DND-41 (cell line): ENCODE data around the gene ZBTB49.

Experiments
- EZH2 ChIP-seq: IDR thresholded peaks from 3 replicates; pipeline ENCODE4 v1.6.1; 2012; ENCODE audit warnings: borderline replicate concordance, low read depth, mild to moderate bottlenecking, moderate library complexity, low read length, inconsistent platforms; ENCODE audit not compliant: severe bottlenecking
- TF ChIP-seq, protein P1 (sequence below): IDR thresholded peaks from 2 replicates; pipeline ENCODE4 v1.5.1; 2012; ENCODE audit warnings: borderline replicate concordance, low read length, moderate library complexity, mild to moderate bottlenecking; ENCODE audit not compliant: poor library complexity, severe bottlenecking; ENCODE audit errors: extremely low read depth

DNA sequence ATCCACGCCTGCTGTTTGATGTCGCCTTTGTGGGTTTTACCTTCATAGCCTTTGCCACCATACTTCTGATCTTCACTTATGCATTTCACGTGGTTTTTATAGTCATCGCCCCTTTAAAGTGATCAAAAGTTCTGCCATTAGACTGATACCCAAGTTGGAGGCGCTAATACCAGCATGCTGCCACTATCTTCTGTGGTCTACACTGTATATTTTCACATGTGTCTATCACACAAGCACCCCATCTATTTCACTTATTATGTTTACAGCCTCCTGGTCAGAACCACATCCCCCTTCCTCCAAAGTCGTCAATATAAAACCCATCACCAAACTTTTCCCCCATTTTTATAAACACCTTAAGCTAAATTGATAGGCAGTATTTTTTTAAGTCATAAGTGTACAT lies 8.3 kb upstream of the ZBTB49 start:
- no peak for TF ChIP-seq EZH2
- TF ChIP-seq, protein P1, sequence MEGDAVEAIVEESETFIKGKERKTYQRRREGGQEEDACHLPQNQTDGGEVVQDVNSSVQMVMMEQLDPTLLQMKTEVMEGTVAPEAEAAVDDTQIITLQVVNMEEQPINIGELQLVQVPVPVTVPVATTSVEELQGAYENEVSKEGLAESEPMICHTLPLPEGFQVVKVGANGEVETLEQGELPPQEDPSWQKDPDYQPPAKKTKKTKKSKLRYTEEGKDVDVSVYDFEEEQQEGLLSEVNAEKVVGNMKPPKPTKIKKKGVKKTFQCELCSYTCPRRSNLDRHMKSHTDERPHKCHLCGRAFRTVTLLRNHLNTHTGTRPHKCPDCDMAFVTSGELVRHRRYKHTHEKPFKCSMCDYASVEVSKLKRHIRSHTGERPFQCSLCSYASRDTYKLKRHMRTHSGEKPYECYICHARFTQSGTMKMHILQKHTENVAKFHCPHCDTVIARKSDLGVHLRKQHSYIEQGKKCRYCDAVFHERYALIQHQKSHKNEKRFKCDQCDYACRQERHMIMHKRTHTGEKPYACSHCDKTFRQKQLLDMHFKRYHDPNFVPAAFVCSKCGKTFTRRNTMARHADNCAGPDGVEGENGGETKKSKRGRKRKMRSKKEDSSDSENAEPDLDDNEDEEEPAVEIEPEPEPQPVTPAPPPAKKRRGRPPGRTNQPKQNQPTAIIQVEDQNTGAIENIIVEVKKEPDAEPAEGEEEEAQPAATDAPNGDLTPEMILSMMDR: no peak
